Keratinocyte (primary cell): ENCODE measurements around the gene ATXN7L1. TPM values are rescaled to one million over a fixed set of nuclear protein-coding genes. Genes with fewer than 3 reads are reported as not detected.

ENCODE experiments used
- DNase-seq: peaks from one replicate; pipeline ENCODE4 v3.0.0-alpha.2; 2011; ENCODE audit warnings: low read depth, missing footprints, low spot score
- FAIRE-seq: peaks from 2 replicates; lab custom pipeline; 2011; peaks lifted over from hg19 to GRCh38; lab: Jason Lieb, UNC
- H2AFZ ChIP-seq: 2 replicates; pipeline ENCODE4 v1.6.0; 2012; ENCODE audit warnings: low read length, control low read depth, inconsistent platforms; ENCODE audit not compliant: control insufficient read depth
- H3K27ac ChIP-seq: 2 replicates; pipeline ENCODE4 v1.5.1; 2011; ENCODE audit warnings: low read length; ENCODE audit not compliant: control insufficient read depth, insufficient read depth
- H3K27me3 ChIP-seq: 3 replicates; pipeline ENCODE4 v1.6.0; 2011; ENCODE audit warnings: low read length; ENCODE audit not compliant: control insufficient read depth, insufficient read depth; ENCODE audit errors: extremely low read depth
- H3K36me3 ChIP-seq, 2 experiments: 2 replicates in 1 of 2; 3 replicates in 1 of 2; pipeline ENCODE4 v1.5.1; 2011; ENCODE audit warnings: low read length in 2 of 2, mild to moderate bottlenecking in 1 of 2; ENCODE audit not compliant: control insufficient read depth in 2 of 2, insufficient read depth in 2 of 2; ENCODE audit errors: extremely low read depth in 1 of 2
- H3K4me1 ChIP-seq: 3 replicates; pipeline ENCODE4 v1.5.1; 2011; ENCODE audit warnings: low read length; ENCODE audit not compliant: control insufficient read depth, insufficient read depth; ENCODE audit errors: extremely low read depth
- H3K4me2 ChIP-seq: 3 replicates; pipeline ENCODE4 v1.6.0; 2011; ENCODE audit warnings: low read depth, low read length; ENCODE audit not compliant: control insufficient read depth, insufficient read depth; ENCODE audit errors: extremely low read depth
- H3K4me3 ChIP-seq, 3 experiments: fragments of 200-600 bp in 1 of 3; sonication (generic) in 1 of 3; 2 replicates in 2 of 3; 3 replicates in 1 of 3; pipeline ENCODE4 v1.5.1; 2011 to 2016; ENCODE audit warnings: low read length in 3 of 3, mild to moderate bottlenecking in 3 of 3, control low read depth in 2 of 3, inconsistent platforms in 1 of 3, low read depth in 1 of 3, mixed read lengths in 1 of 3, mixed run types in 1 of 3, moderate library complexity in 1 of 3; ENCODE audit not compliant: control insufficient read depth in 2 of 3, insufficient read depth in 2 of 3; ENCODE audit errors: extremely low read depth in 1 of 3
- H3K79me2 ChIP-seq: 2 replicates; pipeline ENCODE4 v1.6.0; 2012; ENCODE audit warnings: low read length; ENCODE audit not compliant: control insufficient read depth, insufficient read depth
- H3K9ac ChIP-seq: 3 replicates; pipeline ENCODE4 v1.6.0; 2011; ENCODE audit warnings: low read length; ENCODE audit not compliant: control insufficient read depth, insufficient read depth; ENCODE audit errors: extremely low read depth
- H3K9me1 ChIP-seq: 3 replicates; pipeline ENCODE4 v1.6.0; 2011; ENCODE audit warnings: low read length; ENCODE audit not compliant: control insufficient read depth, insufficient read depth; ENCODE audit errors: extremely low read depth
- H3K9me3 ChIP-seq: 2 replicates; pipeline ENCODE4 v1.5.1; 2012; ENCODE audit warnings: low read depth, low read length; ENCODE audit not compliant: control insufficient read depth
- H4K20me1 ChIP-seq: 3 replicates; pipeline ENCODE4 v1.6.0; 2011; ENCODE audit warnings: low read length; ENCODE audit not compliant: control insufficient read depth, insufficient read depth; ENCODE audit errors: extremely low read depth
- EZH2 ChIP-seq: IDR thresholded peaks from one replicate; pipeline ENCODE4 v1.6.1; 2012; ENCODE audit warnings: inconsistent platforms, mild to moderate bottlenecking, low read length, moderate library complexity
- dilution Hi-C: fragments of 300-500 bp; cut with MboI; formaldehyde crosslinking; loops from one replicate; pipeline ENCODE4 v1.7.0; 2020; ENCODE audit warnings: low sequenced_read_pairs; ENCODE audit not compliant: extremely low pct_ligation_motif_present
- polyA plus RNA-seq, 5 experiments: library from polyadenylated mRNA; depleted of rRNA in 3 of 5; stranded (reverse) in 3 of 5; stranded (forward) in 1 of 5; unstranded in 1 of 5; fragments of >200 nt; gene quantifications; 1 replicate in 1 of 5; 2 replicates in 3 of 5; 3 replicates in 1 of 5; pipeline versions ENCODE4 v1.2.1 to v1.2.3, GENCODE V29; 2011 to 2012; ENCODE audit warnings: missing spikeins in 2 of 5, low read depth in 1 of 5, low replicate concordance in 1 of 5
- TF ChIP-seq, protein P1 (sequence below), 3 experiments: IDR thresholded peaks in 1 of 3; conservative IDR thresholded peaks in 1 of 3; optimal IDR thresholded peaks in 1 of 3; 2 replicates in 2 of 3; 3 replicates in 1 of 3; pipeline versions ENCODE3 to v1.5.1; 2011; ENCODE audit warnings: low read length in 3 of 3, mild to moderate bottlenecking in 3 of 3, moderate library complexity in 2 of 3, control low read depth in 1 of 3, inconsistent platforms in 1 of 3; ENCODE audit not compliant: insufficient read depth in 2 of 3; ENCODE audit errors: extremely low read depth in 1 of 3

Gene ATXN7L1
- polyA plus RNA-seq, 1 donor (not counting 4 experiments of a cell fraction or from before 2014, with no cell fraction given) = 4.8 TPM

DNA sequence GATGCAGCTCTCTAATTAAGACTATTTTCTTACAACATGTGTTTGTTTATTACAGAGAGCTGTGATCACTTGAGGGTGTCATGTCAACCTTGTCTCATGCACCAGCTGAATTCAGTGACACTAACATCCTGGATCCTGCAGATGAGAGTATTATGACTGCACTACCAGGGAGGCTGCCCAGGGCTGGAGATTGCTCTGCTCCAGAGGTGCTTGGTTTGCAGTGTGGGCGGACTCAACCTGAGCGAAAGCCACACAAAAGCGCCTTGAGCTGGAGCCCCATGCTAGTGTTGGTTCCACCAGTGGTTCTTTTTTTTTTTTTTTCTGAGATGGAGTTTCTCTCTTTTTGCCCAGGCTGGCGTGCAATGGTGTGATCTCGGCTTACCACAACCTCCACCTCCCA, 33.8 kb upstream of the ATXN7L1 start:
- Histone ChIP-seq H3K4me3 (no peak overlapping the region), H3K36me3 (no peaks in the 10 kb centered on the region), H3K79me2 (no peaks in the 10 kb centered on the region), H3K9me3 (no peaks in the 10 kb centered on the region), H3K27me3 (no peaks in the 10 kb centered on the region), H3K4me1 (no peaks in the 10 kb centered on the region), H3K27ac (no peak overlapping the region), H4K20me1 (peaks cover 4% of the 10 kb centered on the region), H2AFZ (no peak overlapping the region), H3K9ac (no peak overlapping the region), H3K9me1 (no peaks in the 10 kb centered on the region), H3K4me2 (no peak overlapping the region)
- TF ChIP-seq, protein P1, sequence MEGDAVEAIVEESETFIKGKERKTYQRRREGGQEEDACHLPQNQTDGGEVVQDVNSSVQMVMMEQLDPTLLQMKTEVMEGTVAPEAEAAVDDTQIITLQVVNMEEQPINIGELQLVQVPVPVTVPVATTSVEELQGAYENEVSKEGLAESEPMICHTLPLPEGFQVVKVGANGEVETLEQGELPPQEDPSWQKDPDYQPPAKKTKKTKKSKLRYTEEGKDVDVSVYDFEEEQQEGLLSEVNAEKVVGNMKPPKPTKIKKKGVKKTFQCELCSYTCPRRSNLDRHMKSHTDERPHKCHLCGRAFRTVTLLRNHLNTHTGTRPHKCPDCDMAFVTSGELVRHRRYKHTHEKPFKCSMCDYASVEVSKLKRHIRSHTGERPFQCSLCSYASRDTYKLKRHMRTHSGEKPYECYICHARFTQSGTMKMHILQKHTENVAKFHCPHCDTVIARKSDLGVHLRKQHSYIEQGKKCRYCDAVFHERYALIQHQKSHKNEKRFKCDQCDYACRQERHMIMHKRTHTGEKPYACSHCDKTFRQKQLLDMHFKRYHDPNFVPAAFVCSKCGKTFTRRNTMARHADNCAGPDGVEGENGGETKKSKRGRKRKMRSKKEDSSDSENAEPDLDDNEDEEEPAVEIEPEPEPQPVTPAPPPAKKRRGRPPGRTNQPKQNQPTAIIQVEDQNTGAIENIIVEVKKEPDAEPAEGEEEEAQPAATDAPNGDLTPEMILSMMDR (optimal IDR thresholded peaks at IDR 0.05 in 1 of 3, IDR thresholded peaks at IDR 0.05 in 1 of 3, conservative IDR thresholded peaks at IDR 0.05 in 1 of 3; ENCODE audit: extremely low read depth in 1 of 3, insufficient read depth in 2 of 3, low read length in 3 of 3) = no peak
- no peak for TF ChIP-seq EZH2
- DNase-seq = no peak
- FAIRE-seq = no peak
- dilution Hi-C loops = no loop called here

DNA sequence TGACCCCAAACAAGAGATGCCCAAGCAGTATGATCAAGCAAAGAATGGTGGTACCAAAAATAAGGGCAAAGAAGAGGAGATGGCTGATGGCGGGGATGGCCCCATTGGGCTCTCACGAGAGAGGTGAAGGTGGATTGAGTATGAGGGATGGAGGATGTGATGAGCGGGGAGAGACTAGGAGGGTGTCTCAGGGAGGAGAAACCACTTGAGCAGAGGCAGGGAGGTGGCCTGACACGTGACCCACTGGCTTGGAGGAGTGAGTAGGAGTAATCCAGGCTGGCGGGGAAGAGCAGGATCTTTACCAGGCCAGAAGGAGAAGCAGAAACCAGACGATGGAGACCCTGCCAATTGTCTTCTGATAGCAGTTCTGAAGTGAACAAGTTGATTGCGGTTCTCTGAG, 33.3 kb upstream of the ATXN7L1 start:
- Histone ChIP-seq H3K4me3 (no peak overlapping the region), H3K9ac (no peak overlapping the region), H3K9me1 (no peaks in the 10 kb centered on the region), H3K27ac (no peak overlapping the region), H3K27me3 (no peaks in the 10 kb centered on the region), H3K9me3 (no peaks in the 10 kb centered on the region), H4K20me1 (peaks cover 4% of the 10 kb centered on the region), H2AFZ (no peak overlapping the region), H3K4me1 (no peaks in the 10 kb centered on the region), H3K4me2 (no peak overlapping the region), H3K79me2 (no peaks in the 10 kb centered on the region), H3K36me3 (no peaks in the 10 kb centered on the region)
- TF ChIP-seq, protein P1 (optimal IDR thresholded peaks at IDR 0.05 in 1 of 3, IDR thresholded peaks at IDR 0.05 in 1 of 3, conservative IDR thresholded peaks at IDR 0.05 in 1 of 3; ENCODE audit: extremely low read depth in 1 of 3, insufficient read depth in 2 of 3, low read length in 3 of 3) = no peak
- no peak for TF ChIP-seq EZH2
- DNase-seq (no peak), FAIRE-seq (no peak)
- dilution Hi-C loops = no loop called here
